Activated CD8-positive, alpha-beta memory T cell treated with anti-CD3 and anti-CD28 coated beads, Interleukin-2, amount 50 U/mL, for 48 hours (primary cell): ENCODE results near the gene AFAP1.

ENCODE experiments used
- DNase-seq: peaks from one replicate; pipeline ENCODE4 v3.0.0-alpha.2; 2020

AFAP1 gene, protein sequence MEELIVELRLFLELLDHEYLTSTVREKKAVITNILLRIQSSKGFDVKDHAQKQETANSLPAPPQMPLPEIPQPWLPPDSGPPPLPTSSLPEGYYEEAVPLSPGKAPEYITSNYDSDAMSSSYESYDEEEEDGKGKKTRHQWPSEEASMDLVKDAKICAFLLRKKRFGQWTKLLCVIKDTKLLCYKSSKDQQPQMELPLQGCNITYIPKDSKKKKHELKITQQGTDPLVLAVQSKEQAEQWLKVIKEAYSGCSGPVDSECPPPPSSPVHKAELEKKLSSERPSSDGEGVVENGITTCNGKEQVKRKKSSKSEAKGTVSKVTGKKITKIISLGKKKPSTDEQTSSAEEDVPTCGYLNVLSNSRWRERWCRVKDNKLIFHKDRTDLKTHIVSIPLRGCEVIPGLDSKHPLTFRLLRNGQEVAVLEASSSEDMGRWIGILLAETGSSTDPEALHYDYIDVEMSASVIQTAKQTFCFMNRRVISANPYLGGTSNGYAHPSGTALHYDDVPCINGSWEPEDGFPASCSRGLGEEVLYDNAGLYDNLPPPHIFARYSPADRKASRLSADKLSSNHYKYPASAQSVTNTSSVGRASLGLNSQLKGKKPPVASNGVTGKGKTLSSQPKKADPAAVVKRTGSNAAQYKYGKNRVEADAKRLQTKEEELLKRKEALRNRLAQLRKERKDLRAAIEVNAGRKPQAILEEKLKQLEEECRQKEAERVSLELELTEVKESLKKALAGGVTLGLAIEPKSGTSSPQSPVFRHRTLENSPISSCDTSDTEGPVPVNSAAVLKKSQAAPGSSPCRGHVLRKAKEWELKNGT

DNA sequence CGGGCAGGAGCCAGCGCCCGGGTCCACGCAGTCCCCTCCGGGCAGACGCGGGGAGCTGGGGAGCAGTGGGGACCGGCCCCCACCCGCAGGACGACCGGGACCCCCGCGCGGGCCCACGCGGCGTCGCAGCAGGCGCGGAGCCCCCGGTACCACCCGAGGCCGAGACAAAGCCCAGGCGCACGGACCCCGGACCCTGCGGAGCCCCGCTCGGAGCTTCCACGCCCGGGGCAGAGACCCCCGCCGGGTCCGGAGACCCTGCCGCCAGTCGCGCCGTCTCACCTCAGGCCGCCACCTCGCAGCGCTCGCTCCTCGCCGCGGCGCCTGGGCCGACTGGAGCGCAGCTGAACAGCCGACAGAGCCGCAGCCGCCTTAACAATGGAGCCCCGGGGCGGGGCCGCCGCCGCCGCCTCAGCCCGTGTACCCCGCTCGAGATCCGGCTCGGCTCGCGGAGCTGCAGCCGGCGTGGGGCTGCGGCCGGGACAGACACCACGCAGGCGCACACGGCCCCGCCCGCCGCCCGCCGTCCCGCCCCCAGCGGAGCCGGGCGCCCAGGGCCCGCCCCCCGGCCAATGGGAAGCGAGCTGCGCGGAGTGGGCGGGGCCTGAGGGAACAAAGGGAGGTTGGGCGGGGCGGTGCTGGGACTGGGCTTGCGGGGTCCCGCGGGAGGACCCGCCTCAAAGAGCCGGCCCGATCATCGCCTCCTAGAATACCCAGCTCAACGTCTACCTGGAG is at the start of gene AFAP1:
Gene AFAP1, minus strand, starts transcription at position 485 of the 732 bp plus-strand sequence. CDS start 67,783 bp downstream, outside the sequence.
- DNase-seq: peak; percentile 95

DNA sequence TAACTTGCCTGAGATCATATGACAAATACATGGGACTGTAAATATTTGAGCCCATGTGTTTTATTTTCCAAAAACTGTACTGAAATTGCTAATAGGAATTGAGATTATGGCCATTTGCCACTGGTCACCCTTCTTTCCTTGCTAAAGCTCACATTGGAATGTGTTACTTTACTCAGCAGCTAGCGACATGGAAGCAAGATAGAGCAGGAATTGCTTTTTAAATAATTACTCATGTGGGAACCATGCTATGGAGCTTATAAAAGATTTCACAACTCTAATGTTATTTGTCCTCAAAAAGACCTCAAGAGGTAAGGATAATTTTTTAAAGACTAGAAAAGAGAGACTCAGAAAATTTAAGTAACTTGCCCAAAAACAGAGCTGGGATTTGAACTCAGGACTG is 48.8 kb upstream of the AFAP1 start:
- DNase-seq: no peak

DNA sequence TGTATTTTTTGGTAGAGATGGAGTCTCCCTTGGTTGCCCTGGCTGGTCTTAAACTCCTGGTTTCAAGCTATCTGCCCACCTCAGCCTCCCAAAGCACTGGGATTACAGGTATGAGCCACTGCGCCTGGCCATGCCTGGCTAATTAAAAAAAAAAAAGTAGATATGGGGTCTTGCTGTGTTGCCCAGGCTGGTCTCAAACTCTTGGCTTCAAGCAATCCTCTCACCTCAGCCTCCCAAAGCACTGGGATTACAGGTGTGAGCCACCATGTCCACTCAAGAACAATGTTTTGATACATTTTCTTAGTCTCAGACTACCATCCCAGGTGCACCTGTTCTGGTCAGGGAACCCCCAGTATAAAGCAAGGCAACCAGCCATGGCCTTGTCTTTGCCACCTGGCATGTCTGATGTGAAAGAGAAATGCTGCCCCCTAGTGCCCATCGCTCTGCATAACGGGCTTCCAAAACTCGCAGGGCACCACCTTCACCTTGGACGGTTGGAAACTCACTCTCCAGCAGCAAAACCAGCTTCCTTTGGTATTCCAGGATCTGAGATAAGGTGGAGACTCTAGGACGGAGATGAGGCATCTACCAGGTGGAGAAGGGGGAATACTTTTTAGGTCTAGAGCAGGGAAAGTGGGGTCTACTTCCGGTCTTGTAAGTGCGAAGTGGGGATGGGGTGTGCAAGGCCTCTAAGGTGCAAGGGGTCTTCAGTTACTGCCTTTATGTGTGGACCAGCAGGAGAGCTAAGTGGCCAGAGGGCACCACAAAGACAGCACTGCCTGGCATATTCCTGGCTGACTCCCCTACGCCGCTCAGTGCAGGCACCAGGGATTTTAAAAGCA is 47.7 kb upstream of the AFAP1 start:
- DNase-seq: peak; percentile 90

DNA sequence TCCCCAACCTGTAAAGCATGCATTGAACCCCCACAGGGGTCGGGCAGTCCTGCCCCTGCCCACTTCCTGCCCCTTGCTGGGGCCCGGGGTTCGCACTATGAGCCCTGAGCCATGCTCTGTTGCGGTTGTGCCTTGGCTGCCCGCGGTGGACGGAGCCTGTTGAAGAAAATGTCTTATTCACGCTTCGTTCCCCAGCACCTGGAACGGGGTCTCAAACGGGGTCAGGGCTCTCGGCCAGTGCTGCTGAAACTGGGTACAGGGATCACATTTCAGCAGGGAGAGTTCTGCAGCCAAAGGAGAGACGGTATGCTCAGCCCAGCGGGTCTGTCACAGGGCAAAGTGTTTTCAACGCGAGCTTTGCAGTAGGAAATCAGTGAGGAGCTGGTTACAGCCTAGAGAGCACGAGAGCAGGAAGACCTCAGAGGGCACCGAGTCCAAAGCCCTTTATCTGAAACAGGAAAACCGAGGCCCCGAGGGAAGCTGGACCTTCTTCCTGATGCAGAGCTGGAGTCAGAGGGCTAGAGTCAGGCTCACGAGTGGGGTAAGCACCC is 46.3 kb upstream of the AFAP1 start:
- DNase-seq: no peak

DNA sequence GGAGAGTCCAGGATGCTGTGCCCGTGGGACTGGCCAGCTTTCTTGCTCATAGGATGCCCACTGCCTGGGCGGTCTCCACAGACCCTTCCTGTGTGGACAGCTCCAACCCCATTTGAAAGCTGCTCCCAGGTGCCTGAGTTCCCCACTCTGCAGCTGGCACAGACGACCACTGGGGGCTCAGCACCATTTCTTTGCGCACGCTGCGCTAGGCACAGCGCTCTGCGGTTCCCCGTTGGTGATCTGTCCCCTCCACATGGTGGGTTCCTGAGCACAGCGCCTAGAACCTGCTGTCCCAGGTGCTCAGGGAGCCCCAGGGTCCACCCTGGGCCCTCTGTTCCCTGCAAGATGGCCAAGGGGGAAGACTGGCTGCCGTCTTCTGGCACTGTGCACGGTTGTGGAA is 45.4 kb upstream of the AFAP1 start:
- DNase-seq: no peak

DNA sequence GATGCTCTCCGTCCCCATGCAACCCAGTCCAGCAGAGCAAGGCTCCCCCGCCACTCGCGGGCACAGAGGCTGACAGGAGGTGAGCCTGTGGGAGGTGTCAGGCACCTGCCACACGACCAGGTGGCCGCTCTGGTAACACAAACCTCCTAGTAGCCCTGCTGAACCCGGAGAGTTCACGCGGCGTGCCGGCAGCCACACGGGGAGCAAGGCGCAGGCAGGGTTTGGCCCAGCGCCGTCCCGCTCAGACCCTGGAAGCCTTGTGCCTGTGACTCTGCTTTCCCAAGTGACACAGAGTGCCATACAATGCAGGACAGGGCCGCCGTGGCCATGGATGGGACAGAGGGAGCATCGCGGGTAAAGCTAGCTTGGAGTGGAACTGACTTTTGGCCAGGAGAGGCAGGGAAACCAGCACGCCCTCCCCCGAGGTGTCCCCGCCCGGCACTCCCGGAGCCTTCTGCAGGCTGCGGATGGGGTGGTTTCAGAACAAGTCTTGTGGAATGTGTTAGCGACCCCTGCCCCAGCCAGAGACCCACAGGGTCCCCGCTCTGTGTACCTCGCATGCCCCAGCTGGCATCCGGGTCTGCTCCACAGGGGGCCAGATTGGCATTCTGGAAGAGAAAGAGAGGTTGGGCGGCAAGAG is 44.7 kb upstream of the AFAP1 start:
- DNase-seq: no peak

DNA sequence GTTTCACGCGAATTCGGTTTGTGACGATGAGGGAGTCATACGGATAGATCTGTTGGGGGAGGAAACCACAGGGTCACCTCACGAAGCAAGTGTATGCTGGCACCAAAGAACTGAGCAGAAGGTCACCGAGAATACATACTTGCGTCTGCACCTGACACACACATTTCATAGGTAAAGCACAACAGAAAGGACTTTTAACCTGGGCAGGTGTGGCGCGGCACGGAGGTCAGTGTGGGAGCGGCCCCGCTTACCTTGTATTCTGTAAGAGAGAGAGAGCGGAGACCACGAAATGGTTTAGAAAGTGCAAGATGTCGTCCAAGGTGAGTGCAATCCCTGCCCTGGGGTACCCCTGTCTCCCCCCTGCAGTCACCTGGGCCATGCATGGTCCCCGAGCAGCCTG is 43.6 kb upstream of the AFAP1 start:
- DNase-seq: no peak

DNA sequence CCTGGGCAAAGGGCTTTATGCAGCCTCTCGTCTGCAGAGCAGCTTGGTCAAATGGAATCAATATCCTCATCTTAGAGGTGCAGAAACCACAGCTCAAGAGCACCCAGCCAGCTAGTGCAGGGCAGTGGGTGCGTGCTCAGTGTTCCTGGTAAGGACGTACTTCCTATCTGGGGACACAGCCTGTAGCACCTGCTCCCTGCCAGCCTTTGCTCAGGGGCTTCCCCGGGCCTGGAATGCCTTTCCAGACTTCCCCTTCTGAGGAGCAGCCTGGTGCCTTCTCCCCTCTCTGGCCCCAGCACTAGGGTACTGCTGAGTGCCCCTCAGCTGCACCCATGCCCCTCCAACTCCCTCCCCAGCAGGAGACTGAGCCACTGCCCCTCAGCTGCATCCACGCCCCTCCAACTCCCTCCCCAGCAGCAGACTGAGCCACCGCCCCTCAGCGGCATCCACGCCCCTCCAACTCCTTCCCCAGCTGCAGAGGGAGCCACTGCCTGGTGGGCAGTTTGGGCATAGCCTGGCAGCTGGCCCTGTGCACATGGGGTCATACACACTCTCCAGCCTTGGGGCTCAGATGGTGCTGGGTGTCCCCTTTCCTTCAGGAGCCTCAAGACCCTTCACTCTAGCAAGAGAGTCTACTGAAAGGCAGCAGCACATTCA is 42.2 kb upstream of the AFAP1 start:
- DNase-seq: no peak

DNA sequence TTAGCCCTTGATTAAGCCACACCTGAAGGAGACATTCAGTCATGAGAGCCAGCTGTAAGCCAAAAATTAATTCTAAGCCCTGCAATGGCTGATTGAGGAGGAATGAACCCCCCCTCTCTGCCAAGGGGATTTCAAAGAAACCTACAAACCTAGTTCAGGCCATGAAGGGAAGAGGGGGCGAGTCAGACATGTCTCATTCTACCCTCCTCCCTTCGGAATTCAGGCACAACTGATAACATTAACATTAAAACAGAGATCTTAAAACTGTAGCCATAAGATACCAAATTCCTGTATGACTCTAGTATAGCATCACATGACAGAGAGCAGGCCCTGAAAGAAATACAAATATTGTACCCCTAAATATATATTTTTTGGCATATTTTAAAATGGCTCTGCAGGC is 40.4 kb upstream of the AFAP1 start:
- no peak for DNase-seq

DNA sequence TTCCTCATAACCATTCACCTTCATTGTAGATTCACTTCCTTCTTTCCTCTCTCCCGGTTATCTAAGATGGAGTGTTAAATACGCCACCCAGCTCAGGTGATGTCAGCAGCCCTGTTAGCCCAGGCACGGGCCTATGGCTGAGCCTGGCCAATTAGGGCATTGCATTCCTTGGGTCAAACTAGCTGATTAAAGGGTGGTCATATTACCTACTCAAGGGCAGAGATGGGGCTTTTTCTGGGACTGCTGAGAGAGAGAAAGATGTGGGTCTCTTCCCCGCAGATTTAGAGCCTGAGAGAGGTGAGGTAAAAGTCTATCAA is 39.9 kb upstream of the AFAP1 start:
- DNase-seq: no peak

DNA sequence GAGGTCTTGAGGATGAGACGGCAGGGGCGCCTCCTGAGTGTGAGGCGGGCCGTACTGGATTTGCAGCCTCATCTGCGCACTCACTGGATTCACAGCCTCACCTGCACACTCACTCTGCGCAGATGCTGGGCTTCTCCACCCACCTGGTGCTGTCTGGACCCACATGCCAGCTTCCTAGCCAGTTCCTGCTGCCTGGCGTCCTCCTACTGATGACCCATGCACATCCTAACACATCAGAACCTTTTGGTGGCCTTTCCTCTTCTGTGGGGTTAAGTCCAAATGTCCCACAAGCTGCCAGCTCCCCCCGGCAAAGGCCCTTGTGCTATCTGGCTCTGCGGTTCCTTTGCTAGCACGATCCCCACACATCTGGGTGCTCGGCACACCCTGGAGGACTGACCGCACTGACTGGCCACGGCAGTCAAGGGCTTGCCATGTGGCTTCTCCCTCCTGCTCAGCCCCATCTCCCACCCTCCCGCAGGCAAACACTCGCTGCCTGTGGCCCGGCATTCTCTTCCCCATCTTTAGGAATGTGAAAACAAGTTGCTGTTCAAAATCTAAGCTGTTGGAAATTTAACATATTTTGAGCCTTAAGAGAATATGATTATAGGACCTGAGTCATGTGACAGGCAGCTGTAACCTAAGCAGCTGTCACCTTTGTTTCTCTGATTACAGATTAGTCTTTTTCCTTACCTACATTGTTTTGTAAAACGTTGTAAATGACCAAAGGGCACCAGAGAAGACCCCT is 39.4 kb upstream of the AFAP1 start:
- no peak for DNase-seq

DNA sequence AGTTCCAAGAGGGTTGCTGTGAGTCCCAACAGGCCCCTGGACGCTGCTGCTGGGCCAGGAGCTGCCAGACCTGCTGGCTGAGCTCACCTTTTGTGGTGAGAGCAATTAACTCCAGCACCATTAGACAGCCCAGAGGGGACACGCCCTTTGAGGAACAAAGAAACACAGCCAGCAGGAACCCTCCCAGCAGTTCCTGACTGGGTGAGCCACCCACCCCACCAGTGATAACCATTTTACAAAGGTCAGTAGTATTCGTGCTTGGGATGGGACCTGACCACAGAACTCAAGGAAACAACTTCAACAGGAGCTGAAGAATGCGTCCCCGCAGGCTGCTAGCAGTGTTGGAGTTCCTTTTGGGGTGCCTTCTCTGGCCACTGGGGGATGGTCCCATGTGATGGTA is 38.8 kb upstream of the AFAP1 start:
- DNase-seq: no peak

DNA sequence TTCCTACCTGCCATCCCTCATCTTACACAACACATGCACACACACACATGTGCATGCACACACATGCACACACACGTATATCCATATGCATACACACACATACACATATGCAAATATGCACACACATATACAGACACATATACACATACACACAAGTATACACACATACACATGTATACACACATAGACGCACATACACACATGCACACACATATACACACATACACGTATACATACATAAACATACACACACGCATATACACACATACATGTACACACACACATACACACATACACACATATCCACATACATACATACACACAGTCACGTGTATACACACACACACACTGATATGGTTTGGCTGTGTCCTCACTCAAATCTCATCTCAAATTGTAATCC is 37.0 kb upstream of the AFAP1 start:
- no peak for DNase-seq

DNA sequence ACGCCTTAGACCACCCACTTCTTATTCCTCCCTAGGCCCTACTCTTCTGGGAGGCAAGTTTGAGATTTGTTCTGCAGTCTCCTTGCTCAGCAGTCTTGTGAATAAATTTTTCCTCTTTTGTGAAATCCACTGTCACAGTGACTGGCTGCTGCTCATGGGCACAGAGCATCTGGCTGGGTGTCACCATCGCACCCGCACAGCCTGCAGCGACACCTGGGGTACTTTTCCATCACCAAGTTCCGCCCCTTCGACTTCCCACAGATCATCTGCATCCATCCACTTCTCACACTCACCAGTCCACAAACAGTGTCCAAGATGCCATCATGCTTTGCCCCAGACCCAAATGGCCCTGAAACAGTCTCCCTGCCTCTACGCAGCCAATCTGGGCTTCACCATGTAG is 36.4 kb upstream of the AFAP1 start:
- no peak for DNase-seq

DNA sequence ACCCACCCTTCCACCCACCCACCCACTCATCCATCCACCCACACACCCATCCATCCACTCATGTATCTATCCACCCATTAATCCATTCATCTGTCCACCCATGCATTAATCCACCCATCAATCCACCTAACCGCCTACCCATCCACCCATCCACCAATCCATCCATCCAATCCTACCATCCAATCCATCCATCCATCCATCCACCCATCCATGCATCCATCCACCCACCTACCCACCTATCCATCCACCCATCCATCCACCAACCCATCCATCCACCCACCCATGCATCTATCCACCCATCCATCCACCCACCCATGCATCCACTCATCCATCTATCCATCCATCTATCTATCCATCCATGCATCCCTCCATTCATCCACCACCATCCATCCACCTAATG is 34.8 kb upstream of the AFAP1 start:
- no peak for DNase-seq

DNA sequence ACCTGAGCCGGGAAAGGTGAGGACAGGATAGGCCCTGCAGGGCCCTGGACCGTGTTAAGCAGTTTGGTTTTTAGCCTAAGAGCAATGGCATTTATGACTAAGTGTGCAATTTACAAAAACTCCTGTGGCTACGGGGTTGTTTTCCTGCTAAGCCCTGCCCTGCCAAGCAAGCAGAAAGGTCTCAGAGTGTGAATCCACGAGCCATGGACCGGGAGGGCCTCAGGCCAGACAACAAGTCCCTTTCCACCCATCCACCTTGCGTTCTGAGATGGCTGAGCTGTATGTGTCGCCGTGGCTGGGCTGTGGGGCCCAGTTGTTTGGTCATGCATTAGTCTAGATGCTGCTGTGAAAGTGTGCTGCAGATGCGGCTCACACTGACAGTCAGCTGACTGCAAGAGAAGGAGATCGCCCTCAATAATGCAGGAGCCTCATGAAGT is 33.9 kb upstream of the AFAP1 start:
- DNase-seq: no peak

DNA sequence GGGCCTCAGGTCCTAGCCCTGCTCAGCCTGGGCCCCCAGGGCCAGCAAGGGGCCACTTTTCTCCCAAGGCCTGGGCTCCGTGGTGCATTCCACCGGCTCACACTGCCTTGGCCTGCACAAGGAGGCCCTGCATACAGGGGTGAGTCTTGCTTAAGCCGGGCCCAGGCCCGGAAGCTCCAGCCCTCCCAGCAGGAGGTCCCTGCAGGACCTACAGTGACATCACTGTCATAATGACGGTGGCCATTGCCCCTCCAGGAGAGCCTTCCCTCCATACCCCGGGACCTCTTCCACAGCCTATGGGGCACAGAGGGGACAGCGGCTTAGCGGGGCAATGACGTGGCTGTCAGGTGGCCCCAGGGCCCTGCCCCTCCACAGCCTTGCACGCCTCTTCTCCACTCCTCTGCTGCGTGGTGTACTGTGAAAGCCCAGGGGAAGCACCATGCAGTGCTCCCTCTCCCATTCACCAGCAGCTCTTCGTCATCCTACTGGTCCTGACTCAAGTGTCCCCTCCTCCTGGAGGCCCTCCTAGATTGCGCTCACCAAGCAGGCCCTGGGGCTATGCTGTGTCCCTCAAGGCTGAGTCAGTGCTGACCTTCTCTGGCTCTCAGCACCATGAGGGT is 32.3 kb upstream of the AFAP1 start:
- DNase-seq: no peak

DNA sequence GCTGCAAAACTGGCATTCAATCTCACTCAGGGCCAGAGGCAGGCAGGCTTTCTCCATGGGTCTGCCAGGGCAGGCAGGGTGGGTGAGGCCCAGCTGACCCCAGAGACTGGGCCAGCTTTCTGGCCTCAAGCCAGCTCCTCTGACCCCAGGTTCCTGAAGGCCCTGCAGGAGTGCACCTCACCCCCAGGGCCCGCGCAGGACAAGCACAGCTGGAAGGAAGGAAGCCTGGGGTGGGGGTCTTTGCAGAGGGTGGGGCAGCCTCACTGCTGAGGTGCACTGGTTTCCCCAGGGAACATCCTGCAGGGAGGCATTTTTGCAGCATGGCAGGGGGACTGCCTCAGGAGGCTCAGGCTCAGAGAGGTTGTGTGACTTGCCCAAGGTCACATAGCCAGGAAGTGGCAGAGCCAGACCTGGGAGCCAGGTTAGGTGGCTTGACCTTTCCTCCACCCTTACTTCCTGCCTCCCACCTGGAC is 31.5 kb upstream of the AFAP1 start:
- DNase-seq: no peak

DNA sequence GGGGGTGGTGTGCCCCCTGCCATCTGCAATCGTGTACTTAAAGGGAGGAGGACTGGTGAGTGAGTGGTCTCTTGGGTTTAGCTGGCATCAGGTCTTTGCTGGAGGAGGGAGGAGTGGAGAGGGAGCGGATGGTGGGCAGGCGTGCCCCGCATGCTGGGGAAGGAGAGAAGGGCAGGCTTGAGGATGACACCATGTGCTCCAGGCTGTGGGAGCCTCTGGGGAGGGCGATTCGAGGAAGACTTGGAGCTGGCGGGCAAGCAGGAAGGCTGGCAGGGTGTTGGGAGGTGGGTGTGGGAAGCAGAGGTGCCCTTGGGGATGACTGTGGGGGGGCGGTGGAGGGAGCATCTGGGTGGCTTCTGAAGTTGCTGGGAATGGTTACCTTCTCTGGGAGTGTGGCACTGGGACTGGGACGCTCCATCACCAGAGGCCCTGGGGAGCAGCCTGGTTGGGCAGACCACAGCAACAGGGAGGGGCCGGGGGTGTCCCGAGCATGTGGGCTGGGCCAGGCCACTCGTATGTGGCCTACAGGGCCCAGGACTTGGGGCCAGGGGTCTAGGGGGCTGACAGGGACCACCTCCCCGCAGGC is 30.8 kb upstream of the AFAP1 start:
- no peak for DNase-seq
